DND-41 (cell line): ENCODE data around the gene TCEA2.

ENCODE experiments used
- ATAC-seq: fragments of 200-7000 bp; cut with Tn5 transposase; 3 replicates; pipeline ENCODE4 v1.9.1; 2021; ENCODE audit warnings: low read depth; ENCODE audit not compliant: insufficient read depth
- DNase-seq: peaks from one replicate; pipeline ENCODE4 v3.0.0-alpha.2; 2020
- H2AFZ ChIP-seq: 2 replicates; pipeline ENCODE4 v1.6.0; 2012; ENCODE audit warnings: low read depth, low read length
- H3K27ac ChIP-seq: 2 replicates; pipeline ENCODE4 v1.5.1; 2012; ENCODE audit warnings: low read length, inconsistent platforms
- H3K27me3 ChIP-seq: fragments of 200-600 bp; sonication (generic); 2 replicates; pipeline ENCODE4 v1.6.0; 2012; ENCODE audit warnings: low read length, mild to moderate bottlenecking, inconsistent platforms; ENCODE audit not compliant: insufficient read depth, poor library complexity
- H3K36me3 ChIP-seq: 2 replicates; pipeline ENCODE4 v1.5.1; 2012; ENCODE audit warnings: low read length, inconsistent platforms; ENCODE audit not compliant: insufficient read depth
- H3K4me1 ChIP-seq: 2 replicates; pipeline ENCODE4 v1.5.1; 2012; ENCODE audit warnings: mild to moderate bottlenecking, low read length; ENCODE audit not compliant: insufficient read depth
- H3K4me2 ChIP-seq: 2 replicates; pipeline ENCODE4 v1.6.0; 2012; ENCODE audit warnings: mild to moderate bottlenecking, moderate library complexity, low read length, inconsistent platforms; ENCODE audit not compliant: insufficient read depth
- H3K4me3 ChIP-seq, 2 experiments: fragments of 200-600 bp in 1 of 2; shearing (Covaris generic) in 1 of 2; 2 replicates each; pipeline ENCODE4 v1.5.1; 2012 to 2016; ENCODE audit warnings: inconsistent platforms in 2 of 2, low read length in 2 of 2, mild to moderate bottlenecking in 2 of 2, low read depth in 1 of 2, moderate library complexity in 1 of 2
- H3K79me2 ChIP-seq: 2 replicates; pipeline ENCODE4 v1.6.0; 2012; ENCODE audit warnings: low read length, inconsistent platforms; ENCODE audit not compliant: insufficient read depth
- H3K9ac ChIP-seq: 2 replicates; pipeline ENCODE4 v1.6.0; 2012; ENCODE audit warnings: low read depth, mild to moderate bottlenecking, inconsistent platforms, low read length, moderate library complexity
- H3K9me3 ChIP-seq: 2 replicates; pipeline ENCODE4 v1.5.1; 2012; ENCODE audit warnings: low read length, moderate library complexity, mild to moderate bottlenecking, inconsistent platforms; ENCODE audit not compliant: insufficient read depth, severe bottlenecking
- H4K20me1 ChIP-seq: 2 replicates; pipeline ENCODE4 v1.6.0; 2012; ENCODE audit warnings: low read length; ENCODE audit not compliant: insufficient read depth
- EZH2 ChIP-seq: IDR thresholded peaks from 3 replicates; pipeline ENCODE4 v1.6.1; 2012; ENCODE audit warnings: borderline replicate concordance, low read depth, mild to moderate bottlenecking, moderate library complexity, low read length, inconsistent platforms; ENCODE audit not compliant: severe bottlenecking
- TF ChIP-seq, protein P1 (sequence below): IDR thresholded peaks from 2 replicates; pipeline ENCODE4 v1.5.1; 2012; ENCODE audit warnings: borderline replicate concordance, low read length, moderate library complexity, mild to moderate bottlenecking; ENCODE audit not compliant: poor library complexity, severe bottlenecking; ENCODE audit errors: extremely low read depth

The TCEA2 gene

DNA sequence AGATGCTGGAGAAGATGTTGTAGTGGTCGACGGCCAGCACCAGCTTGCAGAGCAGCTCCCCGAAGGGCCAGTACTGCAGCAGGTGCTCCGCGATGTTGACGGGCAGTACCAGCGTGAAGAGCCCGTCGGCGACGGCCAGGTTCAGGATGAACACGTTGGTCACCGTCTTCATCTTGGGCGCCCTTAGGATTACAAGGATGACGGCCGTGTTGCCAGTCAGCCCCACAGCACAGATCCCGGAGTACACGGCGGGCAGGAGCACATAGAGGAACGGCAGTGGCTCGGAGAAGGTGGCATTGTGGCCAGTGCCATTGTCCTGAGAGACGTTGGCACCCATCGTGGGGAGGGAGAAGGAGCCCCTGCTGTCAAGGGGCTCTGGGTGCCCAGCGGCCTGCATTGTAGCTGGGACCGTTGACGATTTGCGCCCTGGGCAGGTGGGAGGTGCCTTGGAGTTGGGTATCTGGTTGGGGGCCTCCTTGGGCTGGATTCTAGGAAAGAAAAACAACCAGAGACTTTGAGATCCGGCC lies 43.5 kb downstream of the TCEA2 start:
- no peak for DNase-seq
- ATAC-seq = no peak

DNA sequence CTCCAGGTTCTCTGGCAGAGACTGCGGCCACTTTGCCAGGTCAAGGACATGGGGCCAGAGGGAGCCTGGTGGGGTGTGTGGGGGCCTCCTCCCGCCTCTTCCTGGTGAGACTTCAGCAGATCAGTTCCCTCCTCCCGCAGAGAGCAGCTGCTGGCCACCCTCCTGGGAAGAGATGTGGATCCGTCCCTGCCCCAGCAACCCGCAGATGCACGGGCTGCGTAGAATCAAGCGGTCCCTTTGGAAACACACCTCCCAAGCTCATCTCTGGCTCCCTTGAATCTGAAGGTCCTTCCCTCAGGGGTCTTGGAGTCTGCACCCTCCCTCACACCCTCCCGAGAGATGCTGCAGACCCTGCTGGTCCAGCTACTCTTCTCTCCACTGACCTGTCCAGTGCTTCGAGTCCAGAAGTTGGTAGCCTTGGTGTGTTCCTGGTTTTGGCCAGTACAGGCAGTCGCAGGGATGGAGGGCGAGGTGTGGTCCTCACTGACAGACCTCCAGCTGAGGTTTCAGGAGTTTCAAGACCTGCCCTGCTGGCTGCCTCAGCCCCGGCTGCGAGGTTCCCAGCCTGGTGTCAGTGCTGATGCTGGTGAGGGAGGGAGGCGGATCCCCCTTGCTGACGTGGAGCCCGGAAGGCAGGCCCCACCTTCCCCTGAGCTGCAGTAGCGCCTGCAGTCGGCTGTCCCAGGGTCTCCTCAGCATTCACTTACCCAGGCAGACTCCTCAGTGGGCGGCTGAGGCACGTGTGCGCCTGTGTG lies 44.2 kb downstream of the TCEA2 start, which contains the start of gene NPBWR2:
Gene NPBWR2 (minus strand): TSS at position 585 of the 755 bp plus-strand sequence. CDS start 734 bp downstream, outside the sequence.
- peaks cover 10% of the 10 kb centered on the region for H3K27me3 ChIP-seq

More for the DNA sequence above, 43.5 kb downstream of the TCEA2 start:
- Histone ChIP-seq H3K4me1 (peaks cover 9% of the 10 kb centered on the region), H4K20me1 (peaks cover 10% of the 10 kb centered on the region; the same call in 1 of the 2 replicates), H3K27ac (no peak overlapping the region), H3K9me3 (no peaks in the 10 kb centered on the region), H3K4me2 (no peak overlapping the region), H2AFZ (no peak overlapping the region), H3K9ac (no peak overlapping the region), H3K36me3 (no peaks in the 10 kb centered on the region), H3K4me3 (no peak overlapping the region), H3K27me3 (peaks cover 17% of the 10 kb centered on the region), H3K79me2 (no peaks in the 10 kb centered on the region)
- no peak for TF ChIP-seq EZH2
- TF ChIP-seq, protein P1, sequence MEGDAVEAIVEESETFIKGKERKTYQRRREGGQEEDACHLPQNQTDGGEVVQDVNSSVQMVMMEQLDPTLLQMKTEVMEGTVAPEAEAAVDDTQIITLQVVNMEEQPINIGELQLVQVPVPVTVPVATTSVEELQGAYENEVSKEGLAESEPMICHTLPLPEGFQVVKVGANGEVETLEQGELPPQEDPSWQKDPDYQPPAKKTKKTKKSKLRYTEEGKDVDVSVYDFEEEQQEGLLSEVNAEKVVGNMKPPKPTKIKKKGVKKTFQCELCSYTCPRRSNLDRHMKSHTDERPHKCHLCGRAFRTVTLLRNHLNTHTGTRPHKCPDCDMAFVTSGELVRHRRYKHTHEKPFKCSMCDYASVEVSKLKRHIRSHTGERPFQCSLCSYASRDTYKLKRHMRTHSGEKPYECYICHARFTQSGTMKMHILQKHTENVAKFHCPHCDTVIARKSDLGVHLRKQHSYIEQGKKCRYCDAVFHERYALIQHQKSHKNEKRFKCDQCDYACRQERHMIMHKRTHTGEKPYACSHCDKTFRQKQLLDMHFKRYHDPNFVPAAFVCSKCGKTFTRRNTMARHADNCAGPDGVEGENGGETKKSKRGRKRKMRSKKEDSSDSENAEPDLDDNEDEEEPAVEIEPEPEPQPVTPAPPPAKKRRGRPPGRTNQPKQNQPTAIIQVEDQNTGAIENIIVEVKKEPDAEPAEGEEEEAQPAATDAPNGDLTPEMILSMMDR = no peak

DNA sequence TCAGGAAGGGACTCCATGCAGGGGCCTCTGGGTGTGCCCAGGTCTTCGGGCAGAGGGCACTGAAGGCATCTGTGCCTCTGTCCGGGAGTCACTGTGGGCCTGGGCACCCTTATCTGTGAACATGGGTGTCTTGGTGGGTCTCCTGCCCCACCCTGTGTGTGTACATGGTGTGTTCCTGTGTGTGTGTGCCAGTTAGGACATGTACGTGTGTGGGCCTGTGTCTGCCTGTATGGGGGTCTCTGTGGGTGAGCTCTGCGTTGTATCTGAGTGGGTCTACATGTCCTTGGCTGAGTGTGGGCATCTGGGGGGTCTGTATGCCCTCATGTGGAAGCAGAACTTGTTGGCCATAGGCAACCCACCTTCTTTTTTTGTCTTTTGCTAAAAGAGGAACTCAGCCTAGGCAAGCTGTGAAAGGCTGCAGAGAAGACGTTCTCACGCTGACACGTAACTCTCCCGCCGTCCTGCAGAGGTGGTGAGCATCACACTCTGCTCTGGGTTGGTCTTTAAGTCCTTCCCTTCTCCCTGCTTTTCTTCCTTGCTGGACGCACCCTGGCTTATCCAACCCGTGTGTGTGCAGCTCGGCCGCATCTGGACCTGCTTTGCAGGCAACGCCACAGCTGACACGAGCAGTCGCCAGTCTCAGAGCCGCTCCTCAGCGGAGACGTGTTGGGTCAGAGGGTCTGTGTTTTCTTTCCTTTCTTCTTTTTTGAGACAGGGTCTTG lies 44.9 kb downstream of the TCEA2 start:
- Histone ChIP-seq H3K4me1 (no peaks in the 10 kb centered on the region), H3K27me3 (peaks cover 3% of the 10 kb centered on the region), H3K79me2 (no peaks in the 10 kb centered on the region), H3K4me3 (no peak overlapping the region), H2AFZ (no peak overlapping the region), H4K20me1 (peaks cover 3% of the 10 kb centered on the region; the same call in 1 of the 2 replicates), H3K9ac (no peak overlapping the region), H3K4me2 (no peak overlapping the region), H3K27ac (no peak overlapping the region), H3K9me3 (no peaks in the 10 kb centered on the region), H3K36me3 (no peaks in the 10 kb centered on the region)
- TF ChIP-seq, protein P1 = no peak
- no peak for TF ChIP-seq EZH2
- no peak for ATAC-seq
- DNase-seq = no peak

More for the DNA sequence above, 44.2 kb downstream of the TCEA2 start, which contains the start of gene NPBWR2:
- H4K20me1 ChIP-seq = peaks cover 6% of the 10 kb centered on the region; the same call in 1 of the 2 replicates
- no peak within 1 kb of the TSS for H3K4me3 ChIP-seq
- no peaks in the 10 kb centered on the region for H3K9me3 ChIP-seq
- H2AFZ ChIP-seq = no peak within 1 kb of the TSS
- DNase-seq (no peak), ATAC-seq (peak; percentile 51; the same call in 2 of the 3 replicates)
- no peaks in the 10 kb centered on the region for H3K79me2 ChIP-seq
- H3K9ac ChIP-seq = no peak within 1 kb of the TSS
- H3K4me1 ChIP-seq = peaks cover 3% of the 10 kb centered on the region
- TF ChIP-seq EZH2 = no peak
- TF ChIP-seq, protein P1 = no peak
- H3K36me3 ChIP-seq = no peaks in the 10 kb centered on the region
- no peak within 1 kb of the TSS for H3K27ac ChIP-seq
- H3K4me2 ChIP-seq = no peak within 1 kb of the TSS
